GM12878 (cell line): ENCODE data around the gene PLCG2. TPM values are rescaled to one million over a fixed set of nuclear protein-coding genes. Genes with fewer than 3 reads are reported as not detected.

Source experiments
- EP300 ChIP-seq, 2 experiments: fragments of 150-350 bp in 1 of 2; IDR thresholded peaks; 2 replicates each; pipeline ENCODE4 v1.6.1; 2011 to 2012; ENCODE audit warnings: low read depth in 2 of 2, low read length in 2 of 2, borderline replicate concordance in 1 of 2, improper control_type of control experiment in 1 of 2, inconsistent platforms in 1 of 2; ENCODE audit not compliant: control insufficient read depth in 1 of 2
- FOS ChIP-seq: IDR thresholded peaks from 3 replicates; pipeline ENCODE4 v1.6.1; 2011; ENCODE audit warnings: borderline replicate concordance; ENCODE audit not compliant: insufficient read length; ENCODE audit errors: extremely low read depth
- LARP7 ChIP-seq: fragments of 450-650 bp; IDR thresholded peaks from 2 replicates; pipeline ENCODE4 v1.6.1; 2017; ENCODE audit warnings: mild to moderate bottlenecking
- TARDBP ChIP-seq: IDR thresholded peaks from 2 replicates; pipeline ENCODE4 v1.6.1; 2016; ENCODE audit warnings: borderline replicate concordance
- ZBED1 ChIP-seq: IDR thresholded peaks from 2 replicates; pipeline ENCODE4 v1.6.1; 2016; ENCODE audit warnings: borderline replicate concordance
- ZNF384 ChIP-seq: IDR thresholded peaks from 2 replicates; pipeline ENCODE4 v1.6.1; 2012; ENCODE audit warnings: low read depth, mild to moderate bottlenecking, low read length, improper control_type of control experiment, borderline replicate concordance
- polyA plus RNA-seq, 11 experiments: library from polyadenylated mRNA; depleted of rRNA in 4 of 11; unstranded in 6 of 11; stranded (reverse) in 5 of 11; fragments of >200 nt; fragmentation: Nextera tagmentation in 4 of 11; fragmentation: Illumina TruSeq in 1 of 11; extraction: Ambion mirVana in 4 of 11; extraction: Trizol in 1 of 11; gene quantifications; 1 replicate in 1 of 11; 2 replicates in 10 of 11; pipeline versions ENCODE4 v1.2.1 to v1.2.3, GENCODE V29; 2011 to 2016; ENCODE audit warnings: inconsistent platforms in 2 of 11, missing spikeins in 2 of 11, low read depth in 1 of 11
- total RNA-seq, 4 experiments: library from RNA; depleted of rRNA in 3 of 4; stranded (reverse); fragments of >200 nt in 3 of 4; fragmentation: Illumina TruSeq in 1 of 4; extraction: Trizol in 1 of 4; gene quantifications; 2 replicates each; pipeline versions ENCODE4 v1.2.1 to v1.2.3, GENCODE V29; 2013 to 2021
- TF ChIP-seq, protein P1 (sequence below): fragments of 450-650 bp; IDR thresholded peaks from 2 replicates; pipeline ENCODE4 v1.6.1; 2014; ENCODE audit warnings: mild to moderate bottlenecking
- TF ChIP-seq, protein P2 (sequence below): fragments of 450-650 bp; IDR thresholded peaks from 2 replicates; pipeline ENCODE4 v1.6.1; 2016; ENCODE audit warnings: mild to moderate bottlenecking, moderate library complexity, borderline replicate concordance
- TF ChIP-seq, protein P3 (sequence below): IDR thresholded peaks from 2 replicates; pipeline ENCODE4 v1.6.1; 2011; ENCODE audit warnings: borderline replicate concordance, low read depth, mild to moderate bottlenecking, moderate library complexity, low read length; ENCODE audit not compliant: insufficient read depth, poor library complexity, severe bottlenecking
- TF ChIP-seq, protein P4 (sequence below): IDR thresholded peaks from 2 replicates; pipeline ENCODE4 v1.6.1; 2011; ENCODE audit warnings: low read depth, mild to moderate bottlenecking, low read length, moderate library complexity, borderline replicate concordance; ENCODE audit errors: extremely low read depth

The PLCG2 gene
- total and polyA plus RNA-seq, 10 of the 15 experiments (the other 5 are each of a cell fraction or from before 2014, with no cell fraction given), result 47.6 to 256 (median 149) TPM

DNA sequence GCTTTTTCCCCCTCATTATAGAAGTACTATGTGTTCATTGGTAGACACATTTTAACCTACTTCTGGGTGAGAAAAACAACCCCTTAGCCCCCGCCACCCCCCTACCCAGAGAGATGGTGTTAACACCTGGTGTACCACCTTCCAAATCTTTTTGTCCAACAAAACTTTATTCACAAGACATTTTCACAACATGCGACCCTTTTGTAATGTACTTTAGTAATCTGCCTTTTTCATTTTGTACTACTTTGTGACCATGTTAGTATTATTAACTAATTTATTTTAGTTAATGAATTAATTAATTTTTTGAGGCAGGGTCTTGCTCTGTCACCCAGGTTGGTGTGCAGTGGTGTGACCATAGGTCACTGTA lies 20.0 kb downstream of the PLCG2 start (continued):
- TF ChIP-seq, protein P1, sequence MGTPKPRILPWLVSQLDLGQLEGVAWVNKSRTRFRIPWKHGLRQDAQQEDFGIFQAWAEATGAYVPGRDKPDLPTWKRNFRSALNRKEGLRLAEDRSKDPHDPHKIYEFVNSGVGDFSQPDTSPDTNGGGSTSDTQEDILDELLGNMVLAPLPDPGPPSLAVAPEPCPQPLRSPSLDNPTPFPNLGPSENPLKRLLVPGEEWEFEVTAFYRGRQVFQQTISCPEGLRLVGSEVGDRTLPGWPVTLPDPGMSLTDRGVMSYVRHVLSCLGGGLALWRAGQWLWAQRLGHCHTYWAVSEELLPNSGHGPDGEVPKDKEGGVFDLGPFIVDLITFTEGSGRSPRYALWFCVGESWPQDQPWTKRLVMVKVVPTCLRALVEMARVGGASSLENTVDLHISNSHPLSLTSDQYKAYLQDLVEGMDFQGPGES, result no peak
- TF ChIP-seq, protein P2, sequence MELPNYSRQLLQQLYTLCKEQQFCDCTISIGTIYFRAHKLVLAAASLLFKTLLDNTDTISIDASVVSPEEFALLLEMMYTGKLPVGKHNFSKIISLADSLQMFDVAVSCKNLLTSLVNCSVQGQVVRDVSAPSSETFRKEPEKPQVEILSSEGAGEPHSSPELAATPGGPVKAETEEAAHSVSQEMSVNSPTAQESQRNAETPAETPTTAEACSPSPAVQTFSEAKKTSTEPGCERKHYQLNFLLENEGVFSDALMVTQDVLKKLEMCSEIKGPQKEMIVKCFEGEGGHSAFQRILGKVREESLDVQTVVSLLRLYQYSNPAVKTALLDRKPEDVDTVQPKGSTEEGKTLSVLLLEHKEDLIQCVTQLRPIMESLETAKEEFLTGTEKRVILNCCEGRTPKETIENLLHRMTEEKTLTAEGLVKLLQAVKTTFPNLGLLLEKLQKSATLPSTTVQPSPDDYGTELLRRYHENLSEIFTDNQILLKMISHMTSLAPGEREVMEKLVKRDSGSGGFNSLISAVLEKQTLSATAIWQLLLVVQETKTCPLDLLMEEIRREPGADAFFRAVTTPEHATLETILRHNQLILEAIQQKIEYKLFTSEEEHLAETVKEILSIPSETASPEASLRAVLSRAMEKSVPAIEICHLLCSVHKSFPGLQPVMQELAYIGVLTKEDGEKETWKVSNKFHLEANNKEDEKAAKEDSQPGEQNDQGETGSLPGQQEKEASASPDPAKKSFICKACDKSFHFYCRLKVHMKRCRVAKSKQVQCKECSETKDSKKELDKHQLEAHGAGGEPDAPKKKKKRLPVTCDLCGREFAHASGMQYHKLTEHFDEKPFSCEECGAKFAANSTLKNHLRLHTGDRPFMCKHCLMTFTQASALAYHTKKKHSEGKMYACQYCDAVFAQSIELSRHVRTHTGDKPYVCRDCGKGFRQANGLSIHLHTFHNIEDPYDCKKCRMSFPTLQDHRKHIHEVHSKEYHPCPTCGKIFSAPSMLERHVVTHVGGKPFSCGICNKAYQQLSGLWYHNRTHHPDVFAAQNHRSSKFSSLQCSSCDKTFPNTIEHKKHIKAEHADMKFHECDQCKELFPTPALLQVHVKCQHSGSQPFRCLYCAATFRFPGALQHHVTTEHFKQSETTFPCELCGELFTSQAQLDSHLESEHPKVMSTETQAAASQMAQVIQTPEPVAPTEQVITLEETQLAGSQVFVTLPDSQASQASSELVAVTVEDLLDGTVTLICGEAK, result peak; percentile 94
- no peak for TF ChIP-seq ZNF384
- TF ChIP-seq FOS, result no peak
- no peak for TF ChIP-seq LARP7
- peak in 1 of 2 experiments; percentile 4; a peak in 1 of 4 replicates for TF ChIP-seq EP300 (IDR thresholded peaks at IDR 0.05; ENCODE audit: borderline replicate concordance in 1 of 2, control insufficient read depth in 1 of 2, low read depth in 2 of 2, low read length in 2 of 2)
- TF ChIP-seq, protein P3, sequence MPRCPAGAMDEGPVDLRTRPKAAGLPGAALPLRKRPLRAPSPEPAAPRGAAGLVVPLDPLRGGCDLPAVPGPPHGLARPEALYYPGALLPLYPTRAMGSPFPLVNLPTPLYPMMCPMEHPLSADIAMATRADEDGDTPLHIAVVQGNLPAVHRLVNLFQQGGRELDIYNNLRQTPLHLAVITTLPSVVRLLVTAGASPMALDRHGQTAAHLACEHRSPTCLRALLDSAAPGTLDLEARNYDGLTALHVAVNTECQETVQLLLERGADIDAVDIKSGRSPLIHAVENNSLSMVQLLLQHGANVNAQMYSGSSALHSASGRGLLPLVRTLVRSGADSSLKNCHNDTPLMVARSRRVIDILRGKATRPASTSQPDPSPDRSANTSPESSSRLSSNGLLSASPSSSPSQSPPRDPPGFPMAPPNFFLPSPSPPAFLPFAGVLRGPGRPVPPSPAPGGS, result no peak
- TF ChIP-seq TARDBP, result 0 out of 2 replicates have a peak, but pooled peaks have one; percentile 14
- TF ChIP-seq, protein P4, sequence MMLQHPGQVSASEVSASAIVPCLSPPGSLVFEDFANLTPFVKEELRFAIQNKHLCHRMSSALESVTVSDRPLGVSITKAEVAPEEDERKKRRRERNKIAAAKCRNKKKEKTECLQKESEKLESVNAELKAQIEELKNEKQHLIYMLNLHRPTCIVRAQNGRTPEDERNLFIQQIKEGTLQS, result no peak
- no peak for TF ChIP-seq ZBED1
